HG03280 (cell line): ENCODE results near the gene GSG1L2.
"Not testable (repeated sequence)": the region's sequence is repeated elsewhere in the genome, so short reads cannot be mapped to it uniquely, and the experiment has no call there.

Experiments used
- ATAC-seq: cut with Tn5 transposase; IDR thresholded peaks from one replicate; pipeline ENCODE4 v1.9.1; 2021; ENCODE audit warnings: mild to moderate bottlenecking, moderate library complexity; ENCODE audit not compliant: unreplicated experiment

The GSG1L2 gene

DNA sequence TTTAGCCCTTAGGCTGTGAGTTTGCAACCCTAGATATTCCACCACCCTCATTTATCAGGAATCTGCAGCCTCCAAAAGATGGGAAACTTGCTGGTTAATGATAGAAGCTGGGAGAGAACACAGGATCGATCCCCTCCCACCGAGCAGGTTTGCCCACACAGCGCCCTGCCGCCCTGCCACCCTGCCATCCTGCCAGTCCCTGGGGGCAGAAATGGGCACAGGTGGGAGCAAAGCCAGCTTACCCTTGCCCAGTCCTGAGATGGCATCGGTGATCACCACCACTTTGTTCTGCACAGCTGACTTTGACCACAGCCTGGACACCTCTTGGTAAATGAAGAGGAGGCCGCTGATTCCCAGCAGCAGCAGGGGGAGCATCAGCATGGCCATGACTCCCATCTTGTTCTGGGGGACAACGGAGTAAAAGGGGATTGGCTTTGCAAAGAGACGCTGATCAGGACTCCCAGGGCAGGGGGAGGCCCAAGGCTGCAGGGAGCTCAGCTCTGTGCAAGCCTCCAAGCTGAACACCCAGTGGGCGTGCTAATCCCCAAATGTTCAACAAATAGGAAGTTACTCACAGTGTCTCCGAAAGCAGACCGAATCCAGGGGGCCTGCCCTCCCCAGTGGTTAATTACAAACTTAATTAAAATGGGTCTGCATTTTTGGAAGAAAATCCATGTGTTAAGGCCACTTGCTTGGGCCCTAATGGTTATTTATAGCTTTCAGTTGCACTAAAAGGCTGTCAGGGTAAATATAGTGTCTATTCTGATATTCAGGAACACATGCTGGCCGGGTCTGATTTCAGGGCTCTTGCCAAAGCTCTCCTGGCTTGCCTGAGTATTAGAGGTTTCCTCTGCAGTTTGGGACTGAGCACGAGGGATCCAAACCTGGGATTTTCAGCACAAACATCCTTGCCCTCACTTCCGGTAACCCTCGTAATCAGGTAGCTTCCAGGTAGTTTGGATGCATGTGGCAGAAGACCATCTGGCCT, 30.7 kb downstream of the GSG1L2 start, which contains the start of gene DHRS7C:
TSS of gene DHRS7C (minus strand) at position 704 of the 988 bp plus-strand sequence. CDS start at position 396, 308 bp downstream.
- ATAC-seq, result no peak

DNA sequence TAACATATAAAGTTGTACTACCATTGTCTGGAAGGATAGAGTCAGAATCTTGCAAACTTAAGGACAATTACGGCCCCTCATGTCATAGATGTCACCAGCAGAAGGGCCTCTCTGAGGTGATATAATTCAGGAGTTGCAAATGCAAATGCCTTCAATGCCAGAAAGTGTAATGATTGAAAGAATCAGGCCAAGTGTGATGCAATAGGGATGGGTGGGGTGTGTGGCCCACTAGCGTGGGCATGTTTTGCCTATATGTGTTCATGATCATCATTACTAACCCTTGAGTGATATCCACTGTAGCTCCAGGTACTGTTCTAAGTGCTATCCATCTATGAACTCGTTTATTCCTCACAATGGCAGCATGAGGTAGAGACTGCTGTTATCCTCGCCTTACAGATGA, 31.6 kb downstream of the GSG1L2 start:
- no peak for ATAC-seq

DNA sequence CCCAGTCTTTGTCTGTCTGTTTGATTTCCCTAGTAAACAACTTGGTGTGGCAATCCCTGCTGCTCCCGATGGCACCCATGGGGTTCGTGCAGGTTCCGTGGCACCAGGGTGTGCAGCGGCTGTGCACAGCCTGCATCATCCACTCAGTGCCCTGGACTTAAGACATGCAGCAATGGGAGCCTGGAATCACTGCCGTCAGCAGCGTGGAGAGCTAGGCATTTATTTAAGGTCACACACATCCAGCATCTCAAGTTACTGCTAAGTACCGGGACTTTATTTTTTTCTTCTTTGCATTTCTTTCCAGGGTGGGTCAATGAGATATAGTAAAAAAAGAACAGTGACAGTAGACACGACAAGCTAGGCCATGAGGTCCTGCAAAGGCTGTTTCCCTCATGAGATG, 33.3 kb downstream of the GSG1L2 start:
- ATAC-seq, result no peak

DNA sequence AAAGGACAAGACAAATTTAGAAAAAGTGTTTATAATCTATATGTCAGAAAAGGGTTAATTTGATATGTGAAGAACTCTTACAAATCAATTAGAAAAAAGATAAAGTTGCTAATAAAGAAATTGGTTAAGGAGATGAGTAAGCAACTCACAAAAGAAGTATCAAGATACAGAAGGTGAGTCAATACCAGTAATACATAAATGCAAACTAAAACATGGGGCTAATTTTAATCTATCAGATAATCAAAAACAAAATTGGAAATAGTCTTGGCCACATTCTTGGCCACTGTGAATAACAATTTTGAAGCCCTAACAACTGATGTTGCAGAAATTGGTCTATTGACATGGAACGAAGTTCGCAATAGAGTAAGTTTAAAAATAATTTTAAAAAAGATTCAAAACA, 37.3 kb downstream of the GSG1L2 start:
- no peak for ATAC-seq

DNA sequence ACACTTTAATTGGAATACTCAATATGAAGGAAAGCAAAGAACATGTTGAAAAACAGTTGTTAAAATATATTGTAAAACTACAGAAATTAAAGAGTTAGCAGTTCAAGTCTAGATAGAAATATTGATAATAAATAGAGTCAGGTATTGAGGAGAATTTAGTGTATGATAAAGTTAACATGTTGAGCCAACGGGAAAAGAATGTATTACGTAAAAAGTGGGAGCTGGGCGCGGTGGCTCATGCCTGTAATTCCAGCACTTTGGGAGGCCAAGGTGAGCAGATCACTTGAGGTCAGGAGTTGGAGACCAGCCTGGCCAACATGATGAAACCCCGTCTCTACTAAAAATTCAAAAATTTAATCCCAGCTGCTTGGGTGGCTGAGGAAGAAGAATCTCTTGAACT, 38.4 kb downstream of the GSG1L2 start:
- ATAC-seq, result not testable (repeated sequence)

DNA sequence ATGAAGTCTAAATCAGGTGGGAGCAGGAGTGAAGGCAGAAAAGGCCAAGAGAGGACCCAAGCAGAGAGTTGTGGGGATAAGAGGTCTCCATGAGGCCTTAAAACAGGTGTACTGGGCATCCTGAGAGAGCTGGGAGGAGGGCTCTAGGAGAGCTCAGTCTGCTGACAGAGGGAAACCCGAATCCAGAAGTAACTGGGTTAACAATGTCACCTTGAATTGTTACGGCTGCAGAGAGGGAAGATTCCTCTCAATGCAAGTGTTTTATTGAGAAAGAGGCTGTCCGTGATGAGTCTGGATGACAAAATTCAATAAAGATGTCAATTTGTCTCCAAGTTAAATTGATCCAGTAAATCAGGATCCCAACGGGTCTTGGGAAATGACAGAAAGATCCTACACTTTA, 38.8 kb downstream of the GSG1L2 start:
- ATAC-seq, result no peak

DNA sequence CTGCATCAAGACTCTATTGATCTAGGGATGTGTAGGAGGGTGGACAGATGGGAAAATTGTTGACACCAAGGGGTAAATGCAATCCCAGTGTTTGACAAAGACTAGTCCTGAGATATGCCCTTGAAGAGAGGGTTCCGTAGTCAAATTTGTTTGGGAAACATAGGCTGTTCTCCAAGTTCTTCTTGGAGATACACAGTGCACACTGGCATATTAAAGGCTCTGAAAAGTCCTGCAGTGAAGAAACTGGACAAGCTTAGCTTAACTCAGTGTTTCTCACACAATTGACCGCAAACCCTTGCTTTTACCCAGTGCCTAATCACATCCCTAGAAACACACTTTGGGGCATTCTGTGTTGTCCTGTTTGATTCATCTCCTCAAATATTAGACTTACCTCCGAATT, 41.3 kb downstream of the GSG1L2 start:
- ATAC-seq, result no peak

DNA sequence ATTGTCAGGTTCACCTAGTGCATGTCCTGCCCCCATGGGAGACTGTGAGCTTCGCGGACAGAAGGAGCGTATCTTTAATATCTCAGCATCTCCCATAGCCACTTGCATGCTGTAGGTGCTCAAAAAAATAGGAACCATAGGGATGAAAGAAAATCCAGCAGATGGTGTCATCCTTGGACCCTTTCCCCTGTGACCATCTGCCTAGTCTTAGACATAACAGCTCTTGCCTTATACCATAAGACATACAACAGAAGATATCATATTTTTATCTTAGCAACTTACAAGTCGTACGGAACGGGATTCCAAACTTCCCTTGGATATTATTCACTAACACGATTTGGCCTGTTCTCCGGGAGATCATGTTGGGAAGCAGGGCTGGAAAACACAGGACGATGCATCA, 45.0 kb downstream of the GSG1L2 start:
- ATAC-seq, result no peak

DNA sequence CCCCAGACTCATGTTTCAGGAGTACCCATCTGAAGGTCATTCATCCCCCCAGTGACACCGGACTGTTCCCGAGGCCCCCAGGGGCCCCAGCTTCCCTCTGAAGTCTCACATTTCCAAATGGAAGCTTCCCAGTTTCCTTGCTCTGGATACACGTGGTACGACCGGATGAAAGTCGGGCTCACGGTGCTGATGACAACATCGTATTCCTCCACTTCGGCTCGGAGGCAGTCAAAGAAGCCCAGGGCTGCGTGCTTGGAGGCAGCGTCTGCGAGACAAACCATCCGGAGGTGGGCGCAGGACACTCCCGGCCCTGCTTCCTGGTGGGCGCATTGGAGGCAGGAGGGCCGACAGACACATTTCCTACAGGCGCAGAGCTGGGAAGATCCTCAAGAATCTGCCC, 49.2 kb downstream of the GSG1L2 start:
- no peak for ATAC-seq

DNA sequence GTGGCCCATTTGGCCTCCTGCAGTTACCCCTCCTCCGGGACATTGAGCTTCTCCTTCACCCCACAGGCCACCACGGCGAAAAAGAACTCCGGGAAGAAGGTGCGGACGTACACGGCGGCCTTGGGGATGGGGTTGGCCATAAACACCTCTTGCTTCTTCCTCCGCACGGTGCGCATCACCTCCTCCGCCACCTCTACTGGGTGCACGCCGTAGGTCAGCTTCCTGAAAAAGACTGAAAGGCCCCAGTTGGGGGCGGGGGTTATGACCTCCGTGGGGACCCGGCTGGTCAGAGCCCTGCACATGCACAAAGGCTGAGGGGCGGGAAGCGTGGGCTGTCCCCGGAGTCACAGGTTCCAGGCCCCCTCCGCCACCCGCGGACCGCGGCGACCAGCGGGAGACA, 50.4 kb downstream of the GSG1L2 start:
- ATAC-seq, result no peak

DNA sequence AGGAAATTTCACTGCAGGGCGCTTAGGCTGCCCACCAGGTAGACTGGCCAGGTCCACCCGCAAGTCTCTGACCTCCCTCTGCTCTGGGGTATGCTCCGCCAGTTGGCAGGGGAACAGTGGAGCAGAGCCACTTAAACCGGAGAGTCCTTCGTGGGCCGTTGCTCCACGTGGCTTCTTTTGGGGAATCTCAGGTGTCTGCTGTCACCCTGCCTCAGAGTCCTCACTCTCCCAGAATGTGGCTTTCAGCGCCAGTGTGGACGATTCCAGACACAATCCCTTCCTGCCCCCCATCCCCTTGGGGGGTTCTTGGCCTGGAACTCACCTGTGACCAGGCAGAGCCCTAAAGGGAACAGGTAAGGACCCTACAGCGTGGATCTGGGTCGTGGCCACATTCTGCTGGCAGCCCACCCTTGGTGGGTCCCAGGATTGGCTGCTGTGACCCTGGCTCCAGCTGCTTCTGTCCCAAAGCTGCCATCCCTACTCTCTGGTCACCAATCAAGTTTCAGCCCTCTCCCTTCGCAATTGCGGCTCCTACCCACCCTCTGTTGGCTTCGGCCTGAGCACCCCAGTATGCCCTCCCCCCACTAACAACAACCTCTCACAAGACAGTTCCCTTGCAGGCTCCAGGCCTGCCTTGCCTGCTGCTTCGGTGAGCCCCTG, 52.7 kb downstream of the GSG1L2 start:
- ATAC-seq, result no peak

DNA sequence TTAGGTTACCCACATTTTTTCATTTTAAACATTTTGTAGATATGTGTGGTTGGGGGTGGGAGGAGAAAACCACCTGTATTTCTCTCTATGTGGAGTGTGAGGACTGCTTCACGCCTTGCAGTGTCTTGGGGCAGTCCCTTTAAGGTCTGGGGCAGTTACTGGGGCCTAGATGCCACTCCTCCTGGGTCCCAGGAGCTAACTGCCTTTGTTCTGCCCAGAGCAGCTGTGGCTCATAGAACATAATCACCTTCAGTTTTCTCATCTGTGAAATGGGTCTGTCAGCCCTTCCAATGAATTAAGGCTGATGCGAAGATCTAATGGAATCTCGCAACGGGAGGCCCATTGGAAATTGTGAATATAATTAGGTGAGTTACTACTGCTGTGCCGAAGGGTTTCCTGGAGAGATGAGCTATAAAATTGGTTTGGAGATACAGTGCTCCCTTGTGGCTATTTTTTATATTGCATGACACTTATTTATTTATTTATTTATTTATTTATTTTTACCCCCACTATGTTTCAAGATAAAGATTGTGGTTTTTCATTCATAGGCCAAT, 53.4 kb downstream of the GSG1L2 start:
- ATAC-seq, result no peak

DNA sequence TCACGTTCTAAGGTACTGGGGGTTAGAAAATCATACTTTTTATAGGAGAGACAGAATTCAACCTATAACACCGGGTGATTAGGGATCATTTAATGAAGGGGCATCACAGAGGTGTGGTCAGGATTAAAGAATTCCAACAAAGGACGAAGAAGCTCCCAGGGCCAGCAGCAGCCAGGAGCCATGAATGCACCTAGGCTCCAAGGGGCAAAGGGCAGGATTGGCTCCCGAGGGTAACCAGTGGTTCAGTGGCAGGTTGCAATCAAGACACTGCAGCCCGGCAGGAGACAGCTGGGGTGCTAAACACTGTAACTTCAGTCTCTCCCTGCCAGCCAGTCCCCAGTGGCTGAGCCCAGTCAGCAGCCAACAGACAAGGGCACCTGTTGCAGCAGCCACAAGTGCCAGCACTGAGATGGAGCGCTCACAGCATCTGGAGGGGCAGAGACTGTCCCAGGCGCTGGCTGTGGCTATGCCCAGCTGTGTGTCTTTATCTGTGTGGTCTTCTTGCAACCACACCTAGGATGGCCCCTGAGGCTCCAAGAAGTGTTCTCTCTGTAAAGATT, 54.4 kb downstream of the GSG1L2 start:
- no peak for ATAC-seq

DNA sequence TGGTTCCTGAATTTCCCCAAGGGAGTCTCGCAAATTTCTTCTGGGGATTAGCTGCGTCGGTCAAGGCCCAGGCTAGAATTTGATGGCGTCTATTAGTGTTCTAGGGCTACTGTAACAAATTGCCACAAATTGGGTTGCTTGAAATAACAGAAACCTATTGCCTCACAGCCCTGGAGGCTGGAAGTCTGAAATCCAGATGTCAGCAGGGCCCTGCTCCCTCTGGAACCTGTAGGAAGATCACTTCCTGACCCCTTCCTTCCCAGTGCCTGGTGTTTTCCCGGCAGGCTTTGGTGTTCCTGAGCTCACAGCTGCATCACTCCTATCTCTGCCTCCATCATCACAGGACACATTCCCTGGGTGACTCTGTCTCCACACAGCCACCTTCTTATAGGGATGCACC, 54.9 kb downstream of the GSG1L2 start:
- no peak for ATAC-seq

DNA sequence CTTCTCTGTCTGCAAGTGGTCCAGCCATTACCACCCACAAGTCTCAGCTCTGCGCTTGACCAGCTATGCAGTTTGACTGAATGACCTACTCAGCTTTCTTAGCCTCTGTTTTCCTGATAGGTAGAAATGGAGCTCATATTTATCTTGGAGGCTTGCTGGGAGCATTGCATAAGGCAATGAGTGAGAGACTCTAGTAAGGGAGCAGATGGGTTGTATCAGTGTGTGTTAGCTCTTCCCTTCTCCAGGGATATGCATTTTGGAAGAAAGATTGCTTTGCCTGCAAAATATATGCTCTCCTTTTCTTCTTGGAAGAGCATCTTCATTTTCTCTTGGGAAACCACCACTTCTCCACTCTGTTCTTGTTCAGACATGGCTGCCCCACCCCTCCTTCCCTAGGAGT, 56.6 kb downstream of the GSG1L2 start:
- ATAC-seq, result no peak

DNA sequence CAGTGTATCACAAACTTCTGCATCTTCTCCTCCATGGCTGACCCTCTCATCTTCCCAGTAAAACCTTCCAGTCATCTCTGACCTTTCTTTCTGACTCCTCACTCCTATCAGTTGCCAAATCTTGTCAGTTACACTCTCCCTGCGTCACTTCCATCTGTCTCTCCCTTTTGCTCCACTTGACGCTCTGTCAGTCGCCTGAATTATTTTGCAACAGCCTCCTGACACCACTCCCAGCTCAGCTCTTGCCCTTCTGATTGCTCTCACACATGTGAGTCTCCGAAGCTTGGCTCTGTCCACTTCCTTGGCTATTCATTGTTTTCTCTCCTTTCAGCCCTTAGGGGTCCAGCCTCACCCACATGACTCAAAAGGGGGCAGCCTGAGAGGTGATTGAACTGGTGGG, 58.2 kb downstream of the GSG1L2 start:
- no peak for ATAC-seq

DNA sequence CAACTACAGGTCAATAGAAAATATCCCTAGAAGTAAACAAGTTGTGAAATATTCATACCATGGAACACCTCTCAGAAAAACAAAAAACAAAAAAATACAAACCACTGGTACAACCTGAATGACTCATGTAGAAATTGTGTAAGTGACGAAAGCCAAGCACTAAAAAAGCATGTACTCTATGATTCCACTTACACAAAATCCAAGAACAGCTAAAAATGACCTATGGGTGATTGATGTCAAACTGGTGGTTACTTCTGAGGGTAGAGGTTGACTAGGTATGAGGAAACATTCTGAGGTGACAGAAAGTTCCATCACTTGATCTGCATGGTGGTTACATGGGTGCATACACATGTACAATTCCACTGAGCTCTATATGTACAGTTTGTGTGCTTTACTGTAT, 61.6 kb downstream of the GSG1L2 start:
- ATAC-seq, result no peak

DNA sequence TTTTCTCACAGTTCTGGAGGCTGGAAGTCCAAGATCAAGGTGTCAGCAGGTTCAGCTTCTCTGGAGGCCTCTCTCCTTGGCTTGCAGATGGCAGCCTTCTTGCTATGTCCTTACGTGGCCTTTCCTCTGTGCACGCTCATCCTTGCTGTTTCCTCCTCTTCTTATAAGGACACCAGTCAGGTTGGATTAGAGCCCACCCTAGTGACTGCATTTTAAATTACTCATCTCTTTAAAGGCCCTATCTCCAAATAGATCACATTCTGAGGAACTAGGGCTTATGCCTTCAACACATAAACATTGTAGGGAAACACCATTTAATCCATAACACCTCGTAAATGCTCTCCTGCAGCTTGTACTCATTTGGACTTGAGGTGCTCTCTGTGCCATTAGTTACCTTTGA, 66.8 kb downstream of the GSG1L2 start:
- ATAC-seq, result no peak
